ENCODE results near the gene TIMM44.

The TIMM44 gene

DNA sequence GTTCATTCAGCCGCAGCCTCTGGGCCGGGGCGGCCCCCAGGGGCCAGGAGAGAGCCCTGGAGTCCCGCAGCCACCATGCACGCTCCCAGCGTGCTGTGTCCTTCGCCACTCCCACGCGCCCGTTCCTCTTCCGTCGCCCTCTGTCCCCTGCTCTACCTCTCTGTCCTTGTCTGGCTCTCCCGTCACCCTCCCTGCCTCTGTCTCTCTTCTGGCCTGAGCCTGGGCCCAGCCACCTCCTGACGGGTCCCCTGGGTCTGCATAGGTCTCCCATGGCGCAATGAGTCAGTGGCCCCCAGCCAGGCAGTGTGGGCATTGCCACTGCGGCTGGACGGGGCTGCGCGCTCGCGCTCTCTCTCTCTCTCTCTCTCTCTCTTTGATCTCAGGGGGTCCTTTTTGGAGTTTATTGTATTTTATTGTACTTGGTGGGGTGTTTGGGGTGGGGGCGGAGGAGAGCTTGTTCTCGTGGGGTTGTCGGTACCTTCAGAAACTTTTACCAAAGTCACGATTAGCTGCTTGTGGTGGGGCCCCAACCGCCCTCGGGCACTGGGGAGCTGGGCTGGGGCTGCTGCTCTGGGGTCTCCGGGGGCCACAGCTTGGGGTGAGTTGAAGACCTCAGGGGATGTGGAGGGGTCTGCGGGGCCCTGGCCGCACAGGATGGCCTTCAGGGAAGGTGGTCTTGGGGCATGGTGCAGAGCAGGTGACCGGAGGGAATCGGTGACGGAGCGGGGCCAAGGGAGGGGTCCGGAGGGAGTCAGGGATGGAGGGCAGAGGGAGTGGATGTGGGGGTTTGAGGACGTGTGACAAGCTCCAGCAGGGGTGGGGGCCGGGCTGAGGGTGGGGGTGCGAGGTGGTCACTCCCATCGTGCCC, 30.5 kb downstream of the TIMM44 start:
- no peak for DNase-seq

DNA sequence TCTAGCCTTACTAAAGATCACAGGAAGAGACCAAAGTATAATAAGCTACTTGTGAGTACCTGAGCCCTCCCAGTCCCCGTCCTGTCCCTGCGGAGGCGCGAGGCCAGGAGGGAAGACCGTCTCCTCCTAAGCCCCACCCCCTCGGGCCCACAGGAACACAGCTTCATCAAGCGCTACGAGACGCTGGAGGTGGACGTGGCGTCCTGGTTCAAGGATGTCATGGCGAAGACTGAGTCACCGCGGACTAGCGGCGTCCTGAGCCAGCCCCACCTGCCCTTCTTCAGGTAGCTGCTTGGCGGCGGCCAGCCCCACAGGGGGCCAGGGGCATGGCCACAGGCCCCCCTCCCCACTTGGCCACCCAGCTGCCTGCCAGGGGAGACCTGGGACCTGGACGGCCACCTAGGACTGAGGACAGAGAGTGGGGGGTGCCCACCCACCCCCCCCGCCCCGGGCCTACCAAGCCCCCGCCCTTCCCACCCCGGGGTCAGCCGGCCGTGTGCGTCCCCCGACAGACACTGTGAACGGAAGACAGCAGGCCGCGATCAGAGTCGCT, 31.2 kb downstream of the TIMM44 start:
- no peak for DNase-seq

- no peak for DNase-seq
Observed at GRCh38 chr19:7911508-7912143, 31.8 kb downstream of the TIMM44 start.

- no peak for DNase-seq
Observed at GRCh38 chr19:7910321-7911161, 32.9 kb downstream of the TIMM44 start.

- DNase-seq, result no peak
Observed at GRCh38 chr19:7909471-7910067, 33.9 kb downstream of the TIMM44 start.

GRCh38 chr19:7908742-7909461, 34.6 kb downstream of the TIMM44 start:
- DNase-seq, result no peak

DNA sequence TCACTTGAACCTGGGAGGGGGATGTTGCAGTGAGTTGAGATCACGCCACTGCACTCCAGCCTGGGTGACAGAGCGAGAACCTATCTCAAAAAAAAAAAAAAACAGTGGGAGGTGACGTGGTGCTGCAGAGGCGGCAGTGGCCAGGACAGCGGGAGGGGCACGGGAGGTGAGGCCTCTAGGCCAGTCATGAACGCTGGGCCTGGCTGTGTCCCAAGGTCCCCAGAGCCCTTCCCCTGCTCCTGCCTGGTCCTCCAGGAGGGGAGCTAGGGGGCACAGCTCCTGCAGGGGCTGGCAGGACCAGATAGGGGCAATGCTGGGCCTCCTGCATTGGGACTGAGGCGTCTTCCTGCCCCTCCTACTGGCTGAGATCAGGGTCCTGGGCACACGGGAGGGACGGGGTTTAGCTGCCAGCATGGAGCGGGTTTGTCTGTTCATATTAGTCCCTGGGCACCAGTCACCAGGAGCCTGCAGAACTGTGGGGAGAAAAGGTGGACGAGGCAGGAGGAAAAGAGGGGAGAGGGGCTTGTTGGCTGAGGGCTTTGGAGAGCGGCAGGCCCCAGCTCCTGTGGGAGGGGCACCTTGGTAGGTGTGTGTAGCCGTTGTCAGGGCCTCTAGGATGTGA, 35.3 kb downstream of the TIMM44 start:
- DNase-seq, result no peak

GRCh38 chr19:7907544-7907943, 35.9 kb downstream of the TIMM44 start:
- DNase-seq, result no peak

GRCh38 chr19:7907122-7907521, 36.3 kb downstream of the TIMM44 start:
- no peak for DNase-seq

- DNase-seq, result no peak
Observed at GRCh38 chr19:7905859-7906258, 37.6 kb downstream of the TIMM44 start.

DNA sequence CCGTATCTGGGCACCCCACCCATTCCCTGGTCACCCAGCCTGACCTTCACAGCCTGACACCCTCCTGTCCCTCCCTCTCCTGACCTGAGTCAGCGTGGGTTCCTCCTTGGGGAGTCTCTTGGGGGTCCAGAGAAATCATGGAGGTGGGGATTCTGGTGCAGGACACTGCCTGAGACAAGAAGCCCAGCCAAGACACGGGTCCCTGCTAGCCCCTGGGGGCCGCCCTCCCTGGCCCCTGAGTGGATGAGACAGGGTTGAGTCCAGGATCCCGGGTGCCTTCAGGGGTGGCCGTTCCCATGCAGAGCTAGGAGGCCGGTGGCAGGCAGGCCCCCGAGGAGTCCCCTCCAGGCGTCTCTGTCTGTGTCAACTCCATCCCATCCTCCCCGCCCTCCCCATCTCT, 38.2 kb downstream of the TIMM44 start:
- no peak for DNase-seq

DNA sequence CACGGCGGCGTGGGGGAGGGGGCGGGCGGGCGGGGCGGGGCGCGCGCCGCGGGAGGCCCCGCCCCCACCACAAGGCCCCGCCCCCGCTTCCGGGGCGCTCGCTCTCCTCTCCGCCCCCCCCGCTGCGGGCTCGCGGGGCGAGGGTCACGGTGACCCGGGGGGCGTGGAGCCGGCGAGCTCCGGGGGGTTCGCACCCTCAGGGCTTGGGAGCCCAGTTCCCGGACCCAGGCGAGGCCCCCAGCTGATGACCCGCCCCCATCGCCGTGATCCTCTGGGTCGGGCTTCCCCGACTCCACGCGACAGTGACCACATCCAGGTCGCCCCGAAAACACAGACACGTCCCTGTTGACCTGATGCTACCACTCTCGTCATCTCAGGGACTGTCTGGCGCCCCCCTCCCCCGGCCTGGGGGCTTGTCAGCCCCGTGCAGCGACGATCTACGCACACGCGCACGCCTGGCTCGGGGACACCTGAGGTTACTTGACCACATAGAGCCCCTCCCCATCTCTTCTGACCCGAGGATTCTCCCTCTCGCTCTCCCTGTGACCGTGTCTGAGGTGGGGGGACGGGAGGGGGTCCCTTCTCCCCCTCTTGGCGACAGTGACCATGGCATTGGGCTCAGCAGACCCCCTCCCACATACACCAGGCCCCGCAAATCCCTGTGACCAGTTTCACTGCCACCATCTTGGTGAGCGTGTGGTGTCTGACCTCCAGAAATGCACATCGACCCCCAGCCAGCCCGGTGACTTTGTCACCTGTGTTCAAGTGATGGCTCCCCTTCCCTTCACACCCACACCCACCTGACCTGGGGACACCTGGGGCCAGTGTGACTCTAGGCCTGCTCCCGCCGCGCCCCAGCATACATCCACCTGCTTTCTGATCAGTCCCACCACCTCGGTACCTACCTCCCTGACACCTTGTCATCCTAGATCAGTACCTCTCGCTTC, 39.1 kb downstream of the TIMM44 start:
- DNase-seq, result no peak

GRCh38 chr19:7903244-7904073, 40.0 kb downstream of the TIMM44 start, which contains the start of gene MAP2K7:
Gene MAP2K7 (plus strand): TSS chr19:7903877. CDS start chr19:7903945, 68 bp downstream.
- peak; percentile 98 to 100 for DNase-seq

DNA sequence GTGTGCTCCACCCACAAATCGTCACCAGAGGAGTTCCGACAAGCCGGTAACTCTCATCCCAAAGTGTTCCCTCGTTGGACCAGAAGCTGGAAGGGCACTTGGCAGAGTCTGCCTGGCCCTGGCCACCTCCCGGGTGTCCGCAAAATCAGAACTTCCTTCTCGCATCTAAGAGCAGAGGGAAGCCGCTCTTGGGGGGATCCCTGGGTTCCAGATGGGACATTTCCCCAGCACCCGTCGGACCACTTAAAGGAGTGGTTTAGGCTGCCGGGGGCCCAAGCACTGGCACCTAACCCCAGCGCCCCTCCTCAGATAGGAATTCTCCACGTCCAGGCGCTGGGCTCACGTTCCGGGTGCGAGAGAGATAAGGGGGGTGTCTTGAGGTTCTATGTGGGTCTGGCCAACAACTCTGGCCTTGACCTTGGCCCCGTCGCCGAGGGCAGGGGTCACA, 40.6 kb downstream of the TIMM44 start:
- DNase-seq, result no peak

GRCh38 chr19:7901337-7901736, 42.1 kb downstream of the TIMM44 start:
- no peak for DNase-seq

DNA sequence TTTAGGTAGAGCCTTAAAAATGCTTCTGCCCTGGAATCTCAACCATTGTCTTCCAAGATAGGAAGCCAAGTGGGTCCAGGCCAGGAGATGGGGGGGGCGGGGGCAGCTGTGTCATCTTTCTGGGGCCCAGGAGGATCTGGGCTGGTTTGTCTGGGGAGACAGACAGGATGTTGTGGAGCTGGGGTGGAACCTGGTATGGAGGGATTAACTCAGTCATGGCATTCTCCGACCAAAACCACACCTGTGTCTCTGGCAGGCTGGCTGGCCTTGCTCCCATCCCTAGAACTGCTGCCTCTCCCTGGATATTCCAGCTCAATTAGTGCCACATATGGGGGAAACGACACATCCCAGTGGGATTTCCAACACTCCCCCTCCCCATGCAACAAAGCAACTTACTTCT, 42.5 kb downstream of the TIMM44 start:
- no peak for DNase-seq

GRCh38 chr19:7900401-7900870, 43.0 kb downstream of the TIMM44 start:
- no peak for DNase-seq

DNA sequence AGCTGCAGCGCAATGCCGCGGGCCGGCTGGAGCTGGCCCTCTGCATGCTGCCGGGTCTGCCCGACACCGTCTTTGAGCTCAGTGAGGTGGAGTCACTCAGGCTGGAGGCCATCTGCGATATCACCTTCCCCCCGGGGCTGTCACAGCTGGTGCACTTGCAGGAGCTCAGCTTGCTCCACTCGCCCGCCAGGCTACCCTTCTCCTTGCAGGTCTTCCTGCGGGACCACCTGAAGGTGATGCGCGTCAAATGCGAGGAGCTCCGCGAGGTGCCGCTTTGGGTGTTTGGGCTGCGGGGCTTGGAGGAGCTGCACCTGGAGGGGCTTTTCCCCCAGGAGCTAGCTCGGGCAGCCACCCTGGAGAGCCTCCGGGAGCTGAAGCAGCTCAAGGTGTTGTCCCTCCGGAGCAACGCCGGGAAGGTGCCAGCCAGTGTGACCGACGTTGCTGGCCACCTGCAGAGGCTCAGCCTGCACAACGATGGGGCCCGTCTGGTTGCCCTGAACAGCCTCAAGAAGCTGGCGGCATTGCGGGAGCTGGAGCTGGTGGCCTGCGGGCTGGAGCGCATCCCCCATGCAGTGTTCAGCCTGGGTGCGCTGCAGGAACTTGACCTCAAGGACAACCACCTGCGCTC, 43.6 kb downstream of the TIMM44 start:
- no peak for DNase-seq

- no peak for DNase-seq
Observed at GRCh38 chr19:7898967-7899366, 44.5 kb downstream of the TIMM44 start.
